GM18498 (cell line): ENCODE data around the gene ATP6V0E2.
A peak's percentile ranks its signal among the peaks of the same experiment; 100 is the strongest.
"Not testable (repeated sequence)": the region's sequence is repeated elsewhere in the genome, so short reads cannot be mapped to it uniquely, and the experiment has no call there.

Experiments
- ATAC-seq: cut with Tn5 transposase; IDR thresholded peaks from one replicate; pipeline ENCODE4 v1.9.1; 2021; ENCODE audit warnings: mild to moderate bottlenecking, moderate library complexity; ENCODE audit not compliant: unreplicated experiment

ATP6V0E2 gene

DNA sequence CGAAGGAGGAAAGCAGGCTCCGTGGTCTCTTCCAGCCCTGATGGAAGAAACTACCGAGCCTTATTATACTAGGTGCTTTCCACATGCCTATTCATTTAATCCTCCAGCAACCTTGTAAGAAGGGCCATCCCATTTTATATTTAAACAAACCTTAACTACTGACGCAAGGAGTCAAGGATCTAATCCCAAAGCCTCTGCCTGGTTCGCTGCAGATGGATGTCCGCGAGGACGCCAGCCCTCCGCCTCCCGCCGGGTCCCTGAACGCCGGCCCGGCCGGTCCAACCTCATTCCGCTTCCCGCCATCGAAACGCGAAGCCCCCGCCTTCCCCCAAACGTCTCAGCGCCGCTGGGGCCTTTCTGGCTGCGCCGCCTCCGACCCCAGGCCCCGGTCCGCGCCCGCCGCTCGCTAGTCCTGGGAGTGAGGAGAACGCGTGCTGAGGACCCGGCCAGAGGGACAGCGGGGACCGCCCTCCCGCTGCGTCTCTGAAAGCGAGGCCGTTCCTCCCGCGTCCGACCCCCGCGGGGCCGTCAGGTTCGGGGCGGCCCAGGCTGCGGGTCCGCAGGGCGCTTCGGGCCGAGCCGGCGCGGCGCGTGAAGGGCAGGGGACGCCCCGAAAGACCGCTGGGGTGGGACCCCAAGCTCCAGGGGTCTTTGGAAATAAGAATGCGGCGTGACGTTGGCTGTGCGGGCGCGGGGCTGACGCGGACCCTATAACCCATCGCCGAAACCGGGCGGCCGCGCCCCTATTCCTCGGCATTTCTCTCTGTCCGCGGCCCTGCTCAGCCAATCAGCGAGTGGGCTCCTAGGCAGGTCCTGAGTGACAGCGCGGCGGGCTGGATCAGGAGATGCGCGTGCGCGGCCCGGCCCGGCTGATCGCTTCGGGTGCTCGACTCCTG is at the start of gene ATP6V0E2:
Gene ATP6V0E2, plus strand, starts transcription at position 896 of the 896 bp plus-strand sequence. CDS start 97 bp downstream, outside the sequence.
- peak; percentile 94 for ATAC-seq

GRCh38 chr7:149824301-149824741 is 49.4 kb upstream of the ATP6V0E2 start:
- no peak for ATAC-seq

DNA sequence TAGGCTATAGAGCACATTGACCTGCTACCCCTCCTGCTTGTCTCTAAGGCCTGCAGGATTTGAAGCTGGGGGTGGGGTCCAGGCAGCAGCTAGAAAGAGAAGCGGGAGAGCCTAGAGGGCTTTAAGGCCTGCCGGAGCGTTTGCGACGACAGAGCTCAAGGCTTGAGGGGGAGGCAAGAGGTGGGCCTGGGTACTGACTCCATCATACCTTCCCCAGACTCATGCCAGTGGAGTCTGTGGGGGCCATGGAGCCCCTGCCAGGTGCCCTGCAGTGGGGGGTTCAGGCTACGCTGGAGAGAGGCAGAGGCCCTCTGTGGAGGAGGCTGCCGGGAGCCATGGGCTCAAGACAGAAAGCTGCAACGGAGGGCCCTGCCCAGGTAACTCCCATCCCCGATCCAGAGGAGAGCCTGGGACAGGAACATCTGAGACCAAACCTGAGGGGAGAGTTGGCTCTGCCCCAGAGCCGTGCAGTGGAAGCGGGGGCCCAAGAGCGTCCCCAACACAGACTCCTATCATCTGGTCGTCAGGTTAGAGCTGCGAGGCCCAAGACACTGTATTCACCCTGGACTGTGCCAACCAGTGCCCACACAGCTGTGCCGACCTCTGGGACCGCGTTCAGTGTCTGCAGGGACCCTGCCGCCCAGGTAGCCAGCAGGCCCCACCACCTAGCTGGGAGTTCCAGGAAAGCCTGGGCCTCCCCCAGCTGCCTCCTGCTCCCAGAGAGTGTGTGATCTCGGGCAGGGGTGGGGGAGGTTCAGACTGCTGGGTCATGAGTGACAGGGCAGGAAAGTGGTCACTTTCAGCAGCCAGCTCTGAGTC is 48.8 kb upstream of the ATP6V0E2 start:
- ATAC-seq = no peak

- ATAC-seq = no peak
Measured at GRCh38 chr7:149825567-149826343, 48.0 kb upstream of the ATP6V0E2 start.

- ATAC-seq = no peak
Measured at GRCh38 chr7:149826344-149827088, 47.3 kb upstream of the ATP6V0E2 start.

DNA sequence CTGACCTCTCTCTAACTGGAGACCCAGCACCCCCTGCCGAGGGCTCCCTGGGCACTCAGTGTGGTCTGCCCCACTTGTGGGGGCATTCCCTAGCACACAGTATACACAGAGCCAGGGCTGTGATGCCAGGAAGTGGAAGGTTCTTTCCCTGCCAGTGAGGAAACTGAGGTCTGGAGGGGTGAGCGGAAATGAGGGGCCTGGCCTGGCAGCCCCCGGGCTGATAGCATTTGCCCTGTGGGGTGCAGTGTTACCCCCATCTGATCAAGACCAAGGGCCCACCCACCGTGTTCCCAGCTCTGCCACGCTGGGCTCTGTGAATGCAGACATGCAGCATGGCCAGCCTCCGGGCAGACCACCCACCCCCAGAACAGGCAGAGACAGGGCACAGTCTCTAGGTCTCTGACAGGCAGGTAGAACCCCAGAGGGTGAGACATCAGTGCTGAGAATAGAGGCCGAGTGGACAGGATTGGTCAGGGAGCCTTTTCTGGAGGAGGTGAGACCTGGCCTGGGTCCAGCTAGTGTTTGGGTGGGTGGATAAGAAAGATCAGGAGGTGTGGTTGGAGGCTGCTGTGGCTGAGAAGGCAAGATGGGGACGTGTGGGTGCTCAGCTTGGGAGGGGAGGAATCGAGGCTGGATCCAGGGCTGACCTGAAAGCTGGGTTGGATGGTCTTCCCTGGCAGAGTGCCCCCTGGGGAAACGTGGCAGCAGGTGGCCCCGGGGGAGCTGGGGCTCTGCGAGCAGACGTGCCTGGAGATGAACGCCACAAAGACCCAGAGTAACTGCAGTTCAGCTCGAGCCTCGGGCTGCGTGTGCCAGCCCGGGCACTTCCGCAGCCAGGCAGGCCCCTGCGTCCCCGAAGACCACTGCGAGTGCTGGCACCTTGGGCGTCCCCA is 46.4 kb upstream of the ATP6V0E2 start:
- ATAC-seq = no peak

GRCh38 chr7:149828357-149829309 is 45.1 kb upstream of the ATP6V0E2 start:
- no peak for ATAC-seq

DNA sequence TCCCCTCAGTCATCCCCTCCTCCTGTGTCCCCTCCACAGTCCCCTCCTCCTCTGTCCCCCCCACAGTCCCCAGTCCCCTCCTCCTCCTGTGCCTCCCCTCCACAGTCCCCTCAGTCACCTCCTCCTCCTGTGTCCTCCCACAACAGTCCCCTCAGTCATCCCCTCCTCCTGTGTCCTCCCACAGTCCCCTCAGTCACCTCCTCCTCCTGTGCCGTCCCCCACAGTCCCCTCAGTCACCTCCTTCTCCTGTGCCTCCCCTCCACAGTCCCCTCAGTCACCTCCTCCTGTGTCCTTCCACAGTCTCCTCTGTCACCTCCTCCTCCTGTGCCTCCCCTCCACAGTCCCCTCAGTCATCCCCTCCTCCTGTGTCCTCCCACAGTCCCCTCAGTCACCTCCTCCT is 43.2 kb upstream of the ATP6V0E2 start:
- not testable (repeated sequence) for ATAC-seq

DNA sequence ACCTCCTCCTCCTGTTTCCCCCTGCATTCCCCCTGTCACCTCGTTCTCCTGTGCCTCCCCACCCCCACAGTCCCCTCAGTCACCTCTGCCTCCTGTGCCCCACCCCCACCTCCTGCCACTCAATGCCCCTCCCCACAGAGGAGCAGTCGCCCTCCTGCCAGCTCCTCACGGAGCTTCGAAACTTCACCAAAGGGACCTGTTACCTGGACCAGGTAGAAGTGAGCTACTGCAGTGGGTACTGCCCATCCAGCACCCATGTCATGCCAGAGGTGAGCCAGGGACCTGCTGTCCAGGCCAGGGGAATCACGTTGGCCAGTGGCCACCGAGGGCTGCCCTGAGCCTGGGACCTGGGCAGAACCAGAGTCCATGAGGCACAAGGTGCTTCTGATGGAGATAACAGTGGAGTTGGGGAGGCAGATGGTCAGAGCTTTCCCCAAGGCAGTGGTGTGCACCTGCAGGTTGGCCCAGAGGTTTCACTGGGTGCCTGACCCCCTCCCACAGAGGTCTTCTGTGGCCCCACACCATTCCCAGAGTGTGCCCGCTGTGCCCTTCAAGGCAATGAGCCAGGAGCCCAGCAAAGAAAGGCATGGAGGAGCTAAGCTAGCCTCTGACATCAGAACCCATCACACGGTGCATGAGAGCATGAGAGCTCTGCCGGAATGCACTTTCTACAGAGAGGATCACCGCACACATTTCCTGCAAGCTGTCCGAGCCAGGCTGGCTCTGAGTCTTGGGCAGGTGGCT is 42.6 kb upstream of the ATP6V0E2 start:
- ATAC-seq = no peak

DNA sequence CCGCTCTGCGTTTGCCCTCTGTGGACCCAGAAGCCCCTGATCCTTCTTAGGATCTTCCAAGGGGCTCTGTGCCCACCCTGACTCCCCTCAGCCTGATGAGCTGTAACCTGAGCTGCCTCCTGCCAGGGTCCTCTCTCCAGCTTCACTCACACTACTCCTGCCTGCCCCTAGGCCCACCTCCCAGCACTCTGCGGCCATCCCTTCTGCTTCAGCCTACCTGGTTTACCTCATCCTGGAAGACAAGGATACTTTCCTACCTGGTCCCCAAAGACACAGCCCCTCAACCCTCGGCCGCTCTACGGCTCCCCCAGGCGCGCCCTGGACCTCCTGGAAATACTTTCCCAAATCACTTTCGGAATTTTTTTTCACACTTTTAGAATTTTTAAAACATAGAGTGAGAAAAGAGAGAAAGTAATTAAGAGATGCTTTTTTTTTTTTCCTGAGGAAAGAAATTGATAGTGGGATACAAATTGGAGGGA is 42.0 kb upstream of the ATP6V0E2 start:
- ATAC-seq = no peak

DNA sequence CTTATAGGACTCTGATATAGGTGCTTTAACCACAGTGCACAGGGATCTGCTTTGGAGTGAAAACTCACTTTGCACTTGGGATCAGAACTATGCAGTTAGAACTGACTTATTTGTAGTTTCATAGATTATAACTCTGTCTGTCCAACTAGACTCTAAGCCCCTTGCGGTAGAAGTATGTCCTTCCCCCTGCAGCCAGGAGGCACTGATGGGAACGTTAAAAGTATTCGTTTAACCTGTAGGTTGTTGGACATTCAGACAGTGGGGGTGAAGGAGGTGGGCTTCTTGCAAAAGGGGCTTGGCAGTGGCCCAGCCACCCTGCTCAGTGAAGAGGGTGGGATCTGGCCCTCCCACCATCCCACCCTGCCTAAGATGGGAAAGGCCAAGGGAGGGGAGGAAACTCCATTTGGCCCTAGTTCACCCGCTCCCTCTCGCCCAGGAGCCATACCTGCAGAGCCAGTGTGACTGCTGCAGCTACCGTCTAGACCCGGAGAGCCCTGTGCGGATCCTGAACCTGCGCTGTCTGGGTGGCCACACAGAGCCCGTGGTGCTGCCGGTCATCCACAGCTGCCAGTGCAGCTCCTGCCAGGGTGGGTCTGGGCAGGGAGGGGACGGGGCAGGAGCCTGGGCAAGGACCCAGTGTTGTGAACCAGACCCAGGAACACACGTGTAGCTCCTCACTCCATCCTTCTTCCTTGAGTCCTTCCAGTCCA is 41.3 kb upstream of the ATP6V0E2 start:
- ATAC-seq = no peak

- no peak for ATAC-seq
Measured at GRCh38 chr7:149833495-149834130, 40.2 kb upstream of the ATP6V0E2 start.

DNA sequence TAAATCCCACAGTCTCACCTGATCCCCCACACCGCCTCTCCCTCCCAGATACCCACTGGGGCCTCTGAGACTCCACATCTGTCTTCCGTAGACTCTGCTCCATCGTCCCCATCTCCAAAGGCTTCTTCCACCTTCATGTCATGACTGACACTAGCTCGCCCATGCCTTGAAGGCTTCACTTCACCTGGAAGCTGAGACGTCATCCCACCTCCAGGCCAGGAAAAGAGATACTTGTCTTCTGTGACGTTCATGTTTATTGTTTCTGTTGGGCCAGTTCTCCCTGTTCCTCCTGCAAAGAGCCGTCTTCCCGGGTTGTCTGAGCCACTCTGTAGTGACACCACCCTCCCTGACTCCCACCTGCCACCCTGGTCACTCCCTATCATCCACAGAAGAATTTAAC is 39.2 kb upstream of the ATP6V0E2 start:
- ATAC-seq = no peak

- no peak for ATAC-seq
Measured at GRCh38 chr7:149836434-149836833, 37.3 kb upstream of the ATP6V0E2 start.

- ATAC-seq = no peak
Measured at GRCh38 chr7:149837564-149838223, 36.1 kb upstream of the ATP6V0E2 start.
